ENCODE measurements around the gene CYP4A22. TPM values are rescaled to one million over a fixed set of nuclear protein-coding genes. Genes with fewer than 3 reads are reported as not detected.
A peak's percentile ranks its signal among the peaks of the same experiment; 100 is the strongest.
"Not testable (repeated sequence)": the region's sequence is repeated elsewhere in the genome, so short reads cannot be mapped to it uniquely, and the experiment has no call there.

The CYP4A22 gene, protein sequence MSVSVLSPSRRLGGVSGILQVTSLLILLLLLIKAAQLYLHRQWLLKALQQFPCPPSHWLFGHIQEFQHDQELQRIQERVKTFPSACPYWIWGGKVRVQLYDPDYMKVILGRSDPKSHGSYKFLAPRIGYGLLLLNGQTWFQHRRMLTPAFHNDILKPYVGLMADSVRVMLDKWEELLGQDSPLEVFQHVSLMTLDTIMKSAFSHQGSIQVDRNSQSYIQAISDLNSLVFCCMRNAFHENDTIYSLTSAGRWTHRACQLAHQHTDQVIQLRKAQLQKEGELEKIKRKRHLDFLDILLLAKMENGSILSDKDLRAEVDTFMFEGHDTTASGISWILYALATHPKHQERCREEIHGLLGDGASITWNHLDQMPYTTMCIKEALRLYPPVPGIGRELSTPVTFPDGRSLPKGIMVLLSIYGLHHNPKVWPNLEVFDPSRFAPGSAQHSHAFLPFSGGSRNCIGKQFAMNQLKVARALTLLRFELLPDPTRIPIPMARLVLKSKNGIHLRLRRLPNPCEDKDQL
- 0.13 TPM for polyA plus RNA-seq (ENCODE audit: insufficient read length)

DNA sequence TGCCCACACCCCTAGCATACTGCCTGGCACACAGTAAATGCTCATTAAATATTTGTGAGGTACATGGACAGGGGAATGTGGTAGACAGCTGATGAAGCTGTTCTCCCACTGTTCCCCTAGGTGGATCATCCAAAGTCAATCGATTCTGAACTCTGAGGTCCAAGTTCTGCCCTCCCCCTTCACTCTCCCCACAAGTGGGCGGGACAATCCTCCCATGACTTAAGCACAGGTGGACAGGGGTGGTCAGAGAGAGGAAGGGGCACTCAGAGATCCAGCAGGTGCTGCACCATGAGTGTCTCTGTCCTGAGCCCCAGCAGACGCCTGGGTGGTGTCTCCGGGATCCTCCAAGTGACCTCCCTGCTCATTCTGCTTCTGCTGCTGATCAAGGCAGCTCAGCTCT, at the start of gene CYP4A22:
Gene CYP4A22 (plus strand): TSS at position 244 of the 400 bp plus-strand sequence. CDS start 45 bp downstream, at position 289.
- DNase-seq: no peak

DNA sequence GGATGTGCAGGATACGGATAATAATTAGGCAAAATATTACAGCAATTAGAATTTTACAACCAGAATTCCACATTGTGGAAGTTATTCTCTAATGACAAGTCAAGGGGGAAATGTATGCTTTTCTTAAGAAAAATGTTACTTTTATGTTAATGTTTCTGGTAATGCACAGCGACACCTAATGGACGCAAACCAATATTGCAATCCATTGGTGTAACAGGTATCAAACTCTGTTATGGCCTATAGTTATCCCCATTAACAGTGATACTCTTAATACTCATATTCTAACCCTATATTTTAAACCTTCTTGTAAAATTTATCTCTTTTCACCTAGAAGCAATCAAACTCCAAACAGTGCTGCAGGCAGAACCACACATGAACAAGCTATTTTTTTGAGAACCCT, 47.9 kb upstream of the CYP4A22 start:
- peak; percentile 1 for DNase-seq

DNA sequence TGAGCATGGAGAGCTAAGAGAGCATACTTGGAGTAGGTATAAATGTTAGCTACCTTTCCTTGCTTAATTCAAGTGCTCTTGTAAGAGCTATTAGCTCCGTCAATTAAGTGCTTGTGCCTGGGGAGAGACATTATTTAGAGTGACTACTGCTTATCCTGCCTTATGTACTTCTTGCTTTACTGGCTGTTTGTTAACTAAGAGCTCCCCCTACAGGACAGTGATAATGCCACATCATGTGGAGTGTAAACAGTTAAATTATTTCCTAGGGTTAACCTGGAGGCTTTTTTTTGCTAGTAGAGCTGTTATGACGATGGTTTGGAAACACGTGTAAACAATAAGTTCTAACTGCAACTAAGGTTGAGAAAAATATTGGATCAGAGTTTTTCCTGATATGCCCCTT, 45.8 kb upstream of the CYP4A22 start:
- DNase-seq: not testable (repeated sequence)

DNA sequence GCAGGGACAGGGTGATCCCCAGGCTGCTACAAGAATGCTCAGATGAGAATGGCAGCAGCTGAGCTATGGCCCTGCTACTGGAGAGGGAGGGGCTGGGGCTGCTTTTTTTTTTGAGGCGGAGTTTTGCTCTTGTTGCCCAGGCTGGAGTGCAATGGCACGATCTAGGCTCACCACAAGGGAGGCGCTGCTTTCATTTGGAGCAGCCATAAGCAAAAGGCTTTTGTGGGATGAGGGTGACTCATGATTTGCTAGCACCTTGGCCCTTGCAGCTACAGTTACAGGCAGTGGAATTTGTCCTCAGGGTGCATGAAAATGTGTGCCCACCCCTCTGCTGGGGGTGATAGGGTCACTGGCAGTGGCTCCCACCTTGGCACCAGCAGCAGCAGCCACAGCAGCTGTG, 32.4 kb upstream of the CYP4A22 start:
- no peak for DNase-seq

DNA sequence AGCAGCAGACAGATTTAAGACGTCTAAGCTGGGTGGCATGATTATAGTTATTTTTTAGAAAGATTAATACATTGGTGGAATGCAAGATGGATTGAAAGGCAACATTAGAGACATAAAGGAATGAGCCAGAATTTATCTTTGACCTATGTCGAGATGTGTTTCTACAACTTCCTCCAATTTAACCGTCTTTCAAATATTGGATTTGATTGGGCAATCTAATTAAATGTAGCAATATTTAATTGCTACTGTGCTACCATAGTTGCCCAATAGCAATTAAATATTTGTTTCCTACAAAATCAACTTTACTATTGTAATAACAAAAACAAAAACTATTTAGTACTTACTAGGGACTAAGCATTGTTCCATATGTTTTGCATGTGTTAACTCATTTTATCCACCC, 30.4 kb upstream of the CYP4A22 start:
- DNase-seq: no peak

DNA sequence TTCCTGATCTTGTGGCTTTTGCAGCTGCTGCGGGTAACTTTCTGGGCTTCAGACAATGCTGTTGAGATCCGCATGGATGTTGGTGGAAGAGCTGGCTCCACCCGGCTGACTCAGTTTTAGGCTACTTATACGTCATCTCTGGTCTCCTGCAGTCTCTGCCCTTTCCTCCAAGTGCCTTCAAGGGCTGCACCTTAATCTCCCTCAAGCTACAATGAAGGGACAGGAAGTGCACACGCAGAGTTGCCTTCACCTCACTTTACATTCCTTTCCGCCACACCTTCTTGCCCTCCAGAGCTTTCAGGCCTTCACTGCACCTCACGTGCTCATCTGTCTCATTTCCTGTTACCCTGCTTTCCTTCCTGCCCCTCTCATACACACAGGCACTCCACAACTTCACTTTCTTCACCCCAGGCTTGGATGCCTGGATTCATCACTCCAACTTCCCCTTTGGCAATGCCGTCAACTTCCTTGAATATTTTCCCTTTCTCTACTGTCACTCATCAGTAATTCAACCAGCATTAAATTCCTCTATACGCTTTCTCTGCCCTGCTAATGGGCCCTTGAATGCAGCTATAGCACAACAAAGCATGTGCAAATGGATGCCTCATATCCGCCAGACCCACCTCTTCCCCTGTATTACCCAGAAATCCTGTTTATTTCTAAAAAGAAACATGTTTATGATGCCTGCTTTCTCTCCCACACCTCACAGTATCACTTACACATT, 29.2 kb upstream of the CYP4A22 start:
- not testable (repeated sequence) for DNase-seq

DNA sequence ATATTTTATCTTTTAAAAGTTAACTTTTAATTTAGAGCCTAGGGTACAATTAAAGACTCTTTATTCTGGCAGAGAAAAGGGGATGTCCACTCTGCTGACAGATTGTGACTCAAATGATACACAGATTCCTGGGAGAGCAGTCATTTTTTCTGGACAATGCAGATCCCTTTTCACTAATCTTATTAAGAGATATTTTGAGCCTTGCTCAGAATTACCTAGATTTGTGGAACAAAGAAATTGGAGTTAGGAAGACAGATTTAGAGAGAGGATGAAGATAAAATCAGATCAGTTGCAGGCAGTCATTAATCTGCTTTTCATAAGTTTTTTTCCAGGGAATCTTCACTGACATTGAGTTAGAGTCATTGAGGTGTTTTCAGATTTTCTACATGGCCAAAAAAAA, 27.8 kb upstream of the CYP4A22 start:
- DNase-seq: not testable (repeated sequence)

DNA sequence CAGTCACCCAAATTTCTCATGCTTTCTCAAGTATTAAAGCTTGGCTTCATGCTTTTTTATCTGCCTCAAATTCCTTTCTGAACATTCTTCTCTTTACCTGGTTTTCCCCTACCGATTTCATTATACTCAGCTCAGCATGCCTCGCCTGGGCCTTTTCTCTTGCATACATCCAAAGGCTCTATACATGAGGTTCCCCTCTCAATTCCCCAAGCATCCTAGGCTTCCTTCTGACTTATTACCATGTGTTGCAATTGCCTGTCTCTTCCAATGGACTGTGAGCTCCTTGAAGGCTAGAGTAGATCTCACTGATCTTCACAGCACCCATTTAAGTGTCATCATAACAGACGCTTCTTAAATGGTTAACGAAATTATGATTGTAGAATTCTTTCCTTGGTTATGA, 24.1 kb upstream of the CYP4A22 start:
- DNase-seq: no peak

DNA sequence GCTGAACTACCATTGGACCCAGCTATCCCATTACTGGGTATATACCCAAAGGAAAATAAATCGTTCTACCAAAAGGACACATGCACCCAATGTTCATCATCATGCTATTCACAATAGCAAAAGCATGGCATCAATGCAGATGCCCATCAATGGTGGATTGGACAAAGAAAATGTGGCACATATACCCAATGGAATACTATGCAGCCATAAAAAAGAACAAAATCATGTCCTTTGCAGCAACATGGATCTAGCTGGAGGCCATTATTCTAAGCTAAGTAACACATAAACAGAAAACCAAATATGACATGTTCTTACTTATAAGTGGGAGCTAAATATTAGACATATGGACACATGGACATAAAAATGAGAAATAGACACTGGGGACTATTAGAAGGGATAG, 16.2 kb upstream of the CYP4A22 start:
- not testable (repeated sequence) for DNase-seq

DNA sequence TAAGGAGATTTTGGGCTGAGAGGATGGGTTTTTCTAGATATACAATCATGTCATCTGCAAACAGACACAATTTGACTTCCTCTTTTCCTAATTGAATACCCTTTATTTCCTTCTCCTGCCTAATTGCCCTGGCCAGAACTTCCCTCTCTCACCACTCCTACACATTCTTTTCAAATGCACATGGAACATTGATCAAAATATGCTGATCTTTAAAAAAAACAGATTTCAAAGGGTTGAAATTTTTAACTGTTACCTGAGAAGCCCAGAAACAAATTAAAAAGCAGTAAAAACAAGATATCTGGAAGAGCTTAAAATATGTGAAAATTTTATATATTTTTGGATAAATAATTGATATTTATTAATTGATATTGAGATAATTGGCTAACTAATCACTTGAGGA, 12.4 kb upstream of the CYP4A22 start:
- not testable (repeated sequence) for DNase-seq

DNA sequence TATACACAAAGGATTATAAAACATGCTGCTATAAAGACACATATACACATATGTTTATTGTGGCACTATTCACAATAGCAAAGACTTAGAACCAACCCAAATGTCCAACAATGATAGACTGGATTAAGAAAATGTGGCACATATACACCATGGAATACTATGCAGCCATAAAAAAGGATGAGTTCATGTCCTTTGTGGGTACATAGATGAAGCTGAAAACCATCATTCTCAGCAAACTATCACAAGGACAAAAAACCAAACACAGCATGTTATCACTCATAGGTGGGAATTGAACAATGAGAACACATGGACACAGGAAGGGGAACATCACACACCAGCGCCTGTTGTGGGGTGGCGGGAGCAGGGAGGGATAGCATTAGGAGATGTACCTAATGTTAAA, 10.2 kb upstream of the CYP4A22 start:
- DNase-seq: not testable (repeated sequence)

DNA sequence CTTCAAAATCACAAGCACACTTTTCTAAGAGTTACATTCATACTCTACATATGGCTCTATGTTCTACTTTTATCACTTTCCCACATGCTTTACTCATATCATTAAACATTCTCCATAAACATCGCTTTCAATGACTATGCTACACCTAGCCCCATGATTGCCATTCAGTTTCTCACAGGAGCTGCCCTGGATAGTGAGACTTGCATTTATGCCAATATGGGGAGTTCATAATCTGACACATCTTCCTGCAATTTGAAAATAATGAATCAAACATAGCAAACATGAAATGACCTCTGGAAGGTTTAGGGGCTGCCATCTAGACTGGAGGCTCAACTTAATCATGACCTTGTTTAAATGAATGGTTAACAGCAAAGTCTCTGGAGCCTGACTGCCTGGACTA, 9.0 kb upstream of the CYP4A22 start:
- no peak for DNase-seq

DNA sequence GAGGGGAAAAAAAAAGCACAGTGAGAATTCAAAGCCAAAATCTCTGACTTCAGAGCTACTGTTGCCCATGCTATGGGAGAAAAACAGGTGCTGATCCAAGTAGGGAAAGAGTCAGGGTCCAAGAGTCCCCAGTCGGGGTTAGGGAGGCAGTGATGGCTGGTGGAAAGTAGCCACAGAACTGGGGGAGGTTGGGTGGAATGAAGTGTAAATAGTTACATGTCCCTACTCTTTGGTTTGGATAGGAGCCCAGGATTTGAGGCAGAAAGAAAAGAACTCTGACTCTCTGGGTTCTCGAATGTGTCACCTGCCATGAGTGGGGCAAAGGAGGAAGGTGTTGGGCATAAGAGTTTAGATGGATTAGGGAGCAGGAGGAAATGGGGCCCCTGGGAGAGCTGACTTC, 8.4 kb upstream of the CYP4A22 start:
- not testable (repeated sequence) for DNase-seq

DNA sequence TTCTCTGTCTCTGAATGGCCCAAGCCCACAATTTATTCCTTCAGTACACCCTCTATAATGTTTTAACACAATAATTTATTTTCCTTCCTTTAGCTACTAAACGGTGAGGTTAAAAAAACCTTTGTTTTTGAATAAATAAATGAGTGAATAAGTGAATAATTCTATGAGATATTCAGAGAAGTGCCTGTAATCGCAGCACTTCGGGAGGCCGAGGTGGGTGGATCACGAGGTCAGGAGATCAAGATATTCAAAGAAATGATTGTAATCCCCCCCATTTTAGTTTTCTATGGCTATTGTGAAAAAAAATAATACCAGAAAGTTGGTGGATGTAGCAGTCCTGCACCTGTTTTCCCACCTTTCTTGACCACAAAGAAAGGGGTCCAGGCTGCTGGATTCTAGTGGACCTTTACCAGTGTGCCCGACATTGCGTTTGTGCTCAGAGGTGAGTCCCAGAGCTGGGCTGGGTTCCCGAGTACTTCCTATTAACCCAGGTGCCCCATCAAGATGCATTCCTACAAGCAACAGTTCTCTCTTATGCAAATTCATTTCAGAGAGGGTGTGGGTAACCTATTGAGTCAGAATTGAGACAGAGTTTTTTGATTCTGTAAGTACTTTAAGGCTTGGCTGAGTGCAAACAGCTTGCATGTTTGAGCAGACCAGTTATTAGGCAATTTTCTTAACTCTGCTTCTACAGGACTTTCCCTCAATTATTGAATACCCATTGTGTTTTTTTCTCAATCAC, 7.6 kb upstream of the CYP4A22 start:
- DNase-seq: not testable (repeated sequence)

DNA sequence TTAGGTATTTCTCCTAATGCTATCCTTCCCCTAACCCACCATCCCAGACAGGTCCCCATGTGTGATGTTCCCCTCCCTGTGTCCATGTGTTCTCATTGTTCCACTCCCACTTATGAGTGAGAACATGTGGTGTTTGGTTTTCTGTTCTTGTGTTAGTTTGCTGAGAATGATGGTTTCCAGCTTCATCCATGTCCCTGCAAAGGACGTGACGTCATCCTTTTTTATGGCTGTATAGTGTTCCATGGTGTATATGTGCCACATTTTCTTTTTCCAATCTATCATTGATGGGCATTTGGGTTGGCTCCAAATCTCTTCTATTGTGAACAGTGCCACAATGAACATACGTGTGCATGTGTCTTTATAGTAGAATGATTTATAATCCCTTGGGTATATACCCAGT, 4.6 kb upstream of the CYP4A22 start:
- not testable (repeated sequence) for DNase-seq

DNA sequence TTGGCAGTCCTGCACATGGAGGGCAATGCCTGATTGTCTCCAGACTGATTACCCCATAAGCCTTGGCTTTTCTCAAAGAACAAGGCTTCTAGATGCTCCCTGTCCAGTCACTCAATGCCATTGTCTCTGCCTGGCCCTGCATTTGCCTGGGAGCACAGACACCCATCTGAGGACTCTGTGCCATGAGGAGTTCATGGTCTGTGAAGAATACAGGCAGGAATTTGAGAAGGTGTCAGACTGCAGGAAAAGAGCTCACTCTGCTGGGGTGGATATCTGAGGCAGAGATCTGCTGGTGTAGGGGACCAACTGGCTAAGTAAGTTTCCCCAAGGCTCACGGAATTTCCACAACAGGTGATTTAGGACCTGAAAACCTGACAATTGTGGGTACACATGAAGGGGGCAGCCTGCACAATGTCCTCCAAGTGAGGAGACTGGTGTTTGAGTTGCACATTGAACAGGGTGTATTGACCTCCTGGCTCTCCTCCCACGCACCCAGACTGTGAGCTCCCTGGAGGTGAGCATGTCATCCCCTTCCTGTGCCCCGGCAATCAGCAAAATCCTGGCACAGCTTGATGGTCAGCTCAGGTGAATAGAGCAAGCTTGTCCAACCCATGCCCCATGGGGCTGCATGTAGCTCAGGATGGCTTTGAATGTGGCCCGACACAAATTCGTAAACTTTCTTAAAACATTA, 829 bp downstream of the CYP4A22 start:
- DNase-seq: no peak

DNA sequence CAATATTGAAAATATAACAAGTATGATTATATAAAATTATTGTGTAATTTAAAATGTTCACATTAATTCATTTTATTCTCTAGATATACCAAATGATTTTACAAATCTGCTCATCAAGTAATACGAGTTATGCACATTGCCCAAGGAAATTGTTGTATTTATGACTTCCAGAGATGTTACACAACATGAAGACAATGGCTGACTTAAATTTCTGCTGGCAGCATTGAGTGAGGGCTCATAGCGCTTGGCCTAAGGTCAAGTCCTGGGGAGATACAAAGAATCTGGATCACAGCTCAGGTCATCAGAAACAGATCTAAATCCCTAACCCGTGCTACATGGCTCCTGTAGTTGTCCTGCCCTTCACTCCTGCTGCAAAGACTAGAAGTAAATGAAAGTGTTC, 3.1 kb downstream of the CYP4A22 start:
- DNase-seq: not testable (repeated sequence)

DNA sequence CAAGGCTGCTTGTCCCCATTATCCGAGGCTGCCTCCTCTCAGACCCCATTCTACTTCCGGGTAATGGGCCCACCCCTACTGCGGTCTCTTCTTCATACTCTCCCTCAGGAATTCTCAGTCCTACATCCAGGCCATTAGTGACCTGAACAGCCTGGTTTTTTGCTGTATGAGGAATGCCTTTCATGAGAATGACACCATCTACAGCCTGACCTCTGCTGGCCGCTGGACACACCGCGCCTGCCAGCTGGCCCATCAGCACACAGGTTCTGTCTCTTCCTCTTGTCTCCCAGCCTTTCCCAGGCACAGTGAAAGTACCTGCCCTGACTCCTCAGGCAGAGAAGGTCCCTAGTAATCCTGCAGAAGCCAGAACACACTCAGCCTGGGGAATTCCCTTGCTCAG, 6.4 kb downstream of the CYP4A22 start:
- not testable (repeated sequence) for DNase-seq

DNA sequence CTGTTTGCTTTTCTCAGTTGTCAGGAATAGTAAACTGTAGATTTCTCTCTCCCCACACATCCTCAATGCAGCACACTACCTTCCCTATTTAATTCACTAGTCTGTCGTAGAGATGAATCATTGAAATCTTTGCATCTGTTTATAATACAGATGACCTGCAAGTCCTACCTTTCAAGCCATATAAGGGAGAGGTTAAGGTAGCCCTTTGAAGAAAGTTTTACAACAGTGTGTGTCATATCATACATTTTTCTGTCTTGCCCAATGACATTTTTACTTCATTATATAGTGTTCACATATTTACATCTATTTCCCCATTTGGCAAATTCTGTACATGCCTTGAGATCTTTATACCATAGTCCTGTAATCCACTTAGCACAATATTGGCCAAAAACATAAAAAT, 9.3 kb downstream of the CYP4A22 start:
- DNase-seq: not testable (repeated sequence)

DNA sequence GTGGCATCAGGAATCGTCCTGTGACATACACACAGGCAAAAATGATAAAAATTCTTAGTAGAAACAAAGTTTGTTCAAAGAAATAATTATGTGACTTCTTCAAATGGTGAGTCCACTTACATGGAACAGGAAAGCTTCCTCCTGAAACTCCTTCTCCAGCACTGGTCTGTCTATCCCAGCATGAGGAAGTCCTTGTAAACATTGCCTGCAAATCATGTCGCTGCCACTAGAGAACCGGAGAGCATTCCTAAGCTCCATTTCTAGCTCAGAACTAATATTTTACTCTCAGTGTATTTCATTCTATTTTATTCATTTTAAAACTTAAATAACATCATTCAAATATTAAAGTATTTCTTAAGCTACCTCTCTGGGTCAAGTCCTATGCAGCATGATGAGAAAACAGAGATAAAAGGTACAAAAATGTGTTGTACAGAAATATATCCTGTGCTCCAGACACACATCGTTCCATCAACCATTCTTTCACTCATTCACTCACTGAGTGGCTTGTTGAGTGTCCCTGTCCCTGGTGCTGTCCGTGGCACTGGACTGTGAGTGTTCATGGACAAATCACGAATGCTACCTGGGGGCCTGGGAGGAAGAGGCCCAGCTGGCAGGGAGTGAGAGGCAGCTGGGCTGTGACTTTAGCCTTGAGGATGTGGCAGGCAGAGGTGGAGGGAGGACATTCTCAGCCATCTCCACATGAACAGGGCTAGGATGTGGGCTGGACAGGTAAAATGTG, 10.0 kb downstream of the CYP4A22 start:
- DNase-seq: no peak

DNA sequence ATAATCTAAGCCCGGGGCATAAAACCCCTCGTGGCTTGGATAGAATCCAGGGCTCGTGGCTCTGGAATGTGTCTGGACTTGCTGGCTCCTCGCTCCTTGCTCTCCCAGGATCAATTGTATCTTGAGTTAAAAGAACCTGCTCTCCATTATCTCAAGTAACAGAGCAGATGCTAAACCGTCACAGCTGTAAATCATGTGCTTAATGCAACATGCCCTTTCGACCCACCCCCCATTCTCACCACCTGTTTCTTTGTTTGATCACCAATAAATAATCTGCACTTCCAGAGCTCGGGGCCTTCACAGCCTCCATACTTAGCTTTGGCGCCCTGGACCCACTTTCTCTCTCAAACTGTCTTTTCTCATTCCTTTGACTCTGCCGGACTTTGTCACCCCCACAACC, 11.9 kb downstream of the CYP4A22 start:
- not testable (repeated sequence) for DNase-seq
